ENCODE measurements around the gene VPS13D. TPM values are rescaled to one million over a fixed set of nuclear protein-coding genes. Genes with fewer than 3 reads are reported as not detected.
A peak's percentile ranks its signal among the peaks of the same experiment; 100 is the strongest.

The VPS13D gene
- total RNA-seq, 6 experiments from 2014 or later = 25.9 to 36.9 (median 30.8) TPM

DNA sequence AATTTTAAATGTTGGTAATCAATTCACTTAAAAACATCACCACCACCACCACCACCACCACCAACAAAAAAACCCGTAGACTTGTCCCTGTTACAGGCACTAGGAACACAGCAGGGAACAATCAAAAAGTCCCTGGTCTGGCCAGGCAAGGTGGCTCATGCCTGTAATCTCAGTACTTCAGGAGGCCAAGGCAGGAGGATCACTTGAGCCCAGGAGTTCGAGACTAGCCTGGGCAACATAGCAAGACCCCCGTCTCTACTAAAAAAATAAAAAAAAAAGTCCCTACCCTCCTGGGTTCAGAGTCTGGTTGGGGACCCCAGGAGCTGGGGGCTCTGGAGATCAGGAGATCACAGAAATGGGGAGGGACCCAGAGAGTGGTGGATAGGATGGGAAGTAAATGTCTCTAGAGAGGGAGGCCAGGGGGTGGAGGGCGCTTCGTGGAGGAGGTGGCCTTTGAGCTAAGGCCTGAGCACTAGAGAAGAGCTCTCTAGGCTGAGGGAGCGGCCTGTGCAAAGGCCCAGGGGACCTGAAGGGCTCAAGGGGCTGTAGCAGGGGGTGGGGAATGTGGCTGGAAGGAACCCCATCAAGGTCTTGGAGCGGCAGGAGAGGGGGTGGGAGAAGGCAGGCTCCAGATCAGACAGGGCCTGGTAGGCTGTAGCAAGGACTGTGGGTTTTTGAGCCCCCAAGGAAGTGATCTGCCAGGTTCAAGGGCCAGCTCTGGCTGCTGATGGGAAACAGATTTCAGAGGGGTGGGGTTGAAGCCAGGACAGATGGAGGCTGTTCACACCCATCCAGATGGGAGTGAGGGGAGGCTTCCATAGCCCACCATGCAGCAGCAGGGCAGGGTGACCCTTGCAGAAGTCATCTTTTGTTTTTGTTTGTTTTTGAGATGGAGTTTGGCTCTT is 24.8 kb upstream of the VPS13D start:
- no peak for TF ChIP-seq POLR2A (IDR thresholded peaks at IDR 0.05)
- TF ChIP-seq, protein P1, sequence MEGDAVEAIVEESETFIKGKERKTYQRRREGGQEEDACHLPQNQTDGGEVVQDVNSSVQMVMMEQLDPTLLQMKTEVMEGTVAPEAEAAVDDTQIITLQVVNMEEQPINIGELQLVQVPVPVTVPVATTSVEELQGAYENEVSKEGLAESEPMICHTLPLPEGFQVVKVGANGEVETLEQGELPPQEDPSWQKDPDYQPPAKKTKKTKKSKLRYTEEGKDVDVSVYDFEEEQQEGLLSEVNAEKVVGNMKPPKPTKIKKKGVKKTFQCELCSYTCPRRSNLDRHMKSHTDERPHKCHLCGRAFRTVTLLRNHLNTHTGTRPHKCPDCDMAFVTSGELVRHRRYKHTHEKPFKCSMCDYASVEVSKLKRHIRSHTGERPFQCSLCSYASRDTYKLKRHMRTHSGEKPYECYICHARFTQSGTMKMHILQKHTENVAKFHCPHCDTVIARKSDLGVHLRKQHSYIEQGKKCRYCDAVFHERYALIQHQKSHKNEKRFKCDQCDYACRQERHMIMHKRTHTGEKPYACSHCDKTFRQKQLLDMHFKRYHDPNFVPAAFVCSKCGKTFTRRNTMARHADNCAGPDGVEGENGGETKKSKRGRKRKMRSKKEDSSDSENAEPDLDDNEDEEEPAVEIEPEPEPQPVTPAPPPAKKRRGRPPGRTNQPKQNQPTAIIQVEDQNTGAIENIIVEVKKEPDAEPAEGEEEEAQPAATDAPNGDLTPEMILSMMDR (IDR thresholded peaks at IDR 0.05) = no peak
- Histone ChIP-seq H3K27me3 (no peaks in the 10 kb centered on the region), H3K4me1 (no peaks in the 10 kb centered on the region), H3K4me3 (no peak overlapping the region), H3K27ac (no peak overlapping the region), H3K9me3 (no peaks in the 10 kb centered on the region), H3K36me3 (peaks cover 0 to 17% (median 4%) of the 10 kb centered on the region in 4 donors)
- ATAC-seq (no peak), DNase-seq (no peak)
- intact Hi-C loops (cut with DNase I) = loop anchor here in 1 of 2 donors (5.0 kb wide), 1 partner anchor 83 kb away; no protein-coding TSS in a partner anchor
- WGBS (ENCODE audit: insufficient coverage, low coverage, low lambda C conversion rate, missing lambda C conversion rate) = 79% methylated on average over 7 of the region's 7 CpGs

DNA sequence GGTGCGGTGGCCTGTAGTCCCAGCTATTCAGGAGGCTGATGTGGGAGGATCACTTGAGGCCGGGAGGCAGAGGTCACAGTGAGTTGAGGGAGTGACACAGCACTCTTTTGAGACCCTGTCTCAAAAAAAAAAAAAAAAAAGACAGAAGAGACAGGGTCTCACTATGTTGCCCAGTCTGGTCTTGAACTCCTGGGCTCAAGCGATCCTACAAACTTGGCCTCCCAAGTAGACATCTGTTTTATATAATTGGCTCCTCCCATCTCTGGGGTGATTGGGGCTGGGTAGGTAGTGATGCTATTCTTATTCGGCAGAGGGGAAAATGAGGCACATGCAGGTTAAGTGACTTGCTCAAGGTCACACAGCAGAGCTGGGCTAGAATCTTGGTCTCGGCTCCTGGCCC is 23.6 kb upstream of the VPS13D start:
- Histone ChIP-seq H3K27me3 (no peaks in the 10 kb centered on the region), H3K4me1 (no peaks in the 10 kb centered on the region), H3K9me3 (no peaks in the 10 kb centered on the region), H3K4me3 (no peak overlapping the region), H3K27ac (no peak overlapping the region), H3K36me3 (peaks cover 0 to 17% (median 4%) of the 10 kb centered on the region in 4 donors)
- ATAC-seq (no peak), DNase-seq (no peak)
- TF ChIP-seq, protein P1 (IDR thresholded peaks at IDR 0.05) = no peak
- no peak for TF ChIP-seq POLR2A (IDR thresholded peaks at IDR 0.05)
- 64% methylated on average over 3 of the region's 5 CpGs for WGBS (ENCODE audit: insufficient coverage, low coverage, low lambda C conversion rate, missing lambda C conversion rate)
- intact Hi-C loops (cut with DNase I) = loop anchor here in 1 of 2 donors (5.0 kb wide), 1 partner anchor 84 kb away; no protein-coding TSS in a partner anchor

DNA sequence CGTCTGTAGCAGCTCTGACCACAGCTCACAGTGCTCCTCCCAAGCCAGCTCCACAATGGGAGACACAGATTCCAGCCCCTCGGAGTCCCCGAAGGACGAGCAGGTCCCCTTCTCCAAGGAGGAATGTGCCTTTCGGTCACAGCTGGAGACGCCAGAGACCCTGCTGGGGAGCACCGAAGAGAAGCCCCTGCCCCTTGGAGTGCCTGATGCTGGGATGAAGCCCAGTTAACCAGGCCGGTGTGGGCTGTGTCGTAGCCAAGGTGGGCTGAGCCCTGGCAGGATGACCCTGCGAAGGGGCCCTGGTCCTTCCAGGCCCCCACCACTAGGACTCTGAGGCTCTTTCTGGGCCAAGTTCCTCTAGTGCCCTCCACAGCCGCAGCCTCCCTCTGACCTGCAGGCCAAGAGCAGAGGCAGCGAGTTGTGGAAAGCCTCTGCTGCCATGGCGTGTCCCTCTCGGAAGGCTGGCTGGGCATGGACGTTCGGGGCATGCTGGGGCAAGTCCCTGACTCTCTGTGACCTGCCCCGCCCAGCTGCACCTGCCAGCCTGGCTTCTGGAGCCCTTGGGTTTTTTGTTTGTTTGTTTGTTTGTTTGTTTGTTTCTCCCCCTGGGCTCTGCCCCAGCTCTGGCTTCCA is 22.9 kb upstream of the VPS13D start:
- H3K4me1 ChIP-seq = no peaks in the 10 kb centered on the region
- no peak overlapping the region for H3K27ac ChIP-seq
- DNase-seq (no peak), ATAC-seq (no peak)
- TF ChIP-seq, protein P1 (IDR thresholded peaks at IDR 0.05) = no peak
- no peak for TF ChIP-seq POLR2A (IDR thresholded peaks at IDR 0.05)
- H3K27me3 ChIP-seq = no peaks in the 10 kb centered on the region
- H3K4me3 ChIP-seq = no peak overlapping the region
- peaks cover 0 to 15% (median 3%) of the 10 kb centered on the region in 4 donors for H3K36me3 ChIP-seq
- no peaks in the 10 kb centered on the region for H3K9me3 ChIP-seq
- intact Hi-C loops (cut with DNase I) = loop anchor here in 1 of 2 donors (5.0 kb wide), 1 partner anchor 85 kb away; no protein-coding TSS in a partner anchor
- no CpG with 5 or more reads among the region's 17 CpGs for WGBS (ENCODE audit: insufficient coverage, low coverage, low lambda C conversion rate, missing lambda C conversion rate)

DNA sequence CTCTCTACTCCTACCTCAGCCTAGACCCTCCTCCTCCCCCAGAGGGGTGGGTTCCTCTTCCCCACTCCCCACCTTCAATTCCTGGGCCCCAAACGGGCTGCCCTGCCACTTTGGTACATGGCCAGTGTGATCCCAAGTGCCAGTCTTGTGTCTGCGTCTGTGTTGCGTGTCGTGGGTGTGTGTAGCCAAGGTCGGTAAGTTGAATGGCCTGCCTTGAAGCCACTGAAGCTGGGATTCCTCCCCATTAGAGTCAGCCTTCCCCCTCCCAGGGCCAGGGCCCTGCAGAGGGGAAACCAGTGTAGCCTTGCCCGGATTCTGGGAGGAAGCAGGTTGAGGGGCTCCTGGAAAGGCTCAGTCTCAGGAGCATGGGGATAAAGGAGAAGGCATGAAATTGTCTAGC is 21.6 kb upstream of the VPS13D start:
- TF ChIP-seq, protein P1 (IDR thresholded peaks at IDR 0.05) = no peak
- TF ChIP-seq POLR2A (IDR thresholded peaks at IDR 0.05) = no peak
- H3K9me3 ChIP-seq = no peaks in the 10 kb centered on the region
- no peaks in the 10 kb centered on the region for H3K4me1 ChIP-seq
- H3K36me3 ChIP-seq = peaks cover 0 to 3% (median under 1%) of the 10 kb centered on the region in 4 donors
- no peak for DNase-seq
- no peaks in the 10 kb centered on the region for H3K27me3 ChIP-seq
- no peak overlapping the region for H3K4me3 ChIP-seq
- ATAC-seq = peak in 3 of 4 donors; percentile 2 to 6 (median 5)
- intact Hi-C loops (cut with DNase I) = loop anchor here (2.0 to 5.0 kb wide), 2 partner anchors 83 to 86 kb away; no protein-coding TSS in a partner anchor
- no peak overlapping the region for H3K27ac ChIP-seq
- 69% methylated on average over 6 of the region's 6 CpGs for WGBS (ENCODE audit: insufficient coverage, low coverage, low lambda C conversion rate, missing lambda C conversion rate)

Data from right lobe of liver (tissue), 6 donors.